Suprapubic skin (tissue), 4 donors: ENCODE measurements around the gene ENKUR.

Experiments used
- CTCF ChIP-seq, 2 donors: fragments of 200-600 bp in 1 of 2; fragments of 450-650 bp in 1 of 2; sonication (generic) in 1 of 2; IDR thresholded peaks; one replicate each; pipeline ENCODE4 v1.5.1; 2016 to 2019; ENCODE audit warnings: antibody characterized with exemption in 2 of 2, mild to moderate bottlenecking in 1 of 2, moderate library complexity in 1 of 2
- POLR2A ChIP-seq, 2 donors: fragments of 450-650 bp; IDR thresholded peaks; one replicate each; pipeline ENCODE4 v1.6.1; 2017; ENCODE audit warnings: antibody characterized with exemption in 2 of 2, mild to moderate bottlenecking in 2 of 2, moderate library complexity in 2 of 2
- POLR2AphosphoS5 ChIP-seq, 3 donors: sonication (generic); formaldehyde crosslinking; IDR thresholded peaks; one replicate each; pipeline ENCODE4 v1.6.1; 2017; ENCODE audit warnings: antibody characterized with exemption in 3 of 3

GRCh38 chr10:24938525-24938924, 77.4 kb downstream of the ENKUR start:
- TF ChIP-seq CTCF (IDR thresholded peaks at IDR 0.05), result no peak
- no peak for TF ChIP-seq POLR2A (IDR thresholded peaks at IDR 0.05)
- TF ChIP-seq POLR2AphosphoS5 (IDR thresholded peaks at IDR 0.05), result no peak
